UCSD-AML1 (cell line): ENCODE results near the gene LRRC27.

Experiments used
- DNase-seq: peaks from one replicate; lab custom pipeline; 2025; ENCODE audit not compliant: unreplicated experiment; lab: John Stamatoyannopoulos, UW

Gene LRRC27

DNA sequence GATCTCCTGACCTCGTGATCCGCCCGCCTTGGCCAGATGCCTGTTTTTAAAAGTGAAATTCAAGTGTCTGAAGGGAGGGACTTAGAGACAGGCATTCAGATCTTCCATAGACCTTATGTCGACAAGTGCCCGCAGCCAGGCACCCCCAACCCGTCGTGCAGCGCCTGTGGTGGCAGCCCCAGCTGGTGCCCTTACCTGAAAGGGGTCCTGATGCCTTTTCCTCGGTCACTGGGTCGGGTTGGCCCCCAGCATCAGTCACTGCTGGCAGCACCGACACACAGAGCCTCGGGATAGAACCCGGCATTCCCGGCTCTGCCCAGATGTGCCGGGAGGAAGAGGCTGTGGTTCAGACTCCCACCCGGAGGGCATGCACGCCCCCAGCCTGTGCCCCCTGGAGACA lies 23.3 kb downstream of the LRRC27 start:
- no peak for DNase-seq

DNA sequence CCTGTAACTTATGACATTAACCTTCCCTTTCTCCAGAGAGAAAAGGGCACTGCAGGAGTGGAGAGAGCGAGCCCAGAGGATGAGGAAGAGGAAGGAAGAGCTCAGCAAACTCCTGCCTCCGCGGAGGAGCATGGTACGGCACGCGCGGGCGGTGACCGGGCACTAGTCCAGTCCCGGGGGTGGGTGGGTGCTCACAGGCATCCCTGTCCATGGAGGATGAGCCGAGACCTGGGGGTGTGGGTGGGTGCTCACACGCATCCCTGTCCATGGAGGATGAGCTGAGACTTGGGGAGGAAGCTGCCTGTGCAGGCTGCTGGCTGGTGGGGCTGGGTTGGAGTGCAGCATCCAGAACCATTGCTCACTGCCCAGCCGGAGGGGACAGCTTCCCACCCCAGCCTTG lies 23.8 kb downstream of the LRRC27 start:
- DNase-seq, result no peak

DNA sequence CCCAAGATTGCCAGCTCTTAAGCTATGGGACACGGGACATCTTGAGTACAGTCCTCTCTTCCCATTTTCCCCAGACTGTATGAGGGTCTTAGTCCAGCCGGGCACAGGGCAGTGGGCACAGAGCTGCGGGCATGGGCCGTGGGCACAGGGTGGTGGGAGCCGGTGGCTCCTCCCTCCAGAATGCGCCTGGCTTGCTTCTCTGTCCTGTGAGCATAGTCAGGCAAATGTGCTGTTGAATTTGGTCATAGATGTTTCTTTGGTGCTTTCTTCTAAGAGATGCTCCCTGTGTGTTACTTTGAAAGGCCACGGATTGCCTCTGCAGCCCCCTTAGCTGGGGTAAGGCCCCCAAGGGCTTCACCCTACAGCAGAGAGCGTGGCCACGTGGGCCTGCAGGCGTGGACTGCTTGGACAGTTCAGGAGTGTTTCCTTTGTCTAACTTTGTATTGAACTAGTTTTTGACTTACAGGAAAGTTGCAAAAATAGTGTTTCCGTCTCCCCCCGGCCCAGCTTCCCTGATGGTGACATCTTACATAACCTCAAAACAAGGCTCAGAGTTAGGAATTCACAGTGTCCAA lies 24.7 kb downstream of the LRRC27 start:
- DNase-seq, result no peak

DNA sequence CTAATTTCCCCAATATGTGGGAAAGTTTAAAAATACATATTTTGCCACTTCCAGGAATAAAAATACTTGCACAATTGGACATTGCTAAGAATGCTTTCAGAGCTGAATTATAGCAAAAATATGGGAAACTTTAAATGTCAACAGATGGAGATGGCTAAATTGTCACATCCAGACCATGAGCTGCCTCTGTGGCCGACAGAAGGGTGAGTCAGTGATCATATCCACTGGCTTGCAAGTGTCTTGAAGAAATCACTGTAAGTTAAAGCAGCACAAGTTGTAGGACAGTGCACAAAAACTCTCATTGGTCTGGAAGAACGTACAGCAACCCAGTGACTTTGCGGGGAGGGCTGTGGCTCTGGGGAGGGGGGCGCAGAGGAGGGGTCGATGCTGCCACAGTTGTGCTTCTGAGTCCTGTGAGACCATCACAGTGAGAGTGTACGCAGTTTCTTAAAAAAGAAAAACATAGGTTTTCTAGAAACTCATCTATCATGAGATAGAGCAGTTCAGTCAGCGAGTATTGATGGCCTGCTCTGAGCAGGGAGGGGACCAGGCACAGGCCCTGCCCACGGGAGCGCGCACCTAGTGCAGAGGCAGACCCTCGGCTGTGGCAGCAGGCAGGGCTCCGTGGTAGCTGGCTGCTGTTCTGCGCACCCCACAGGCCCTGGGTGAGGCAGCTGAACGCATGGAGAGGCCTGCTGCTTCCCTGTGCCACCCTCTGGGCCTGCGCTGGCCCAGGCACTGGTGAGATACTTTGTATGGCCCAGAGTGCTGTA lies 25.5 kb downstream of the LRRC27 start:
- DNase-seq, result no peak

DNA sequence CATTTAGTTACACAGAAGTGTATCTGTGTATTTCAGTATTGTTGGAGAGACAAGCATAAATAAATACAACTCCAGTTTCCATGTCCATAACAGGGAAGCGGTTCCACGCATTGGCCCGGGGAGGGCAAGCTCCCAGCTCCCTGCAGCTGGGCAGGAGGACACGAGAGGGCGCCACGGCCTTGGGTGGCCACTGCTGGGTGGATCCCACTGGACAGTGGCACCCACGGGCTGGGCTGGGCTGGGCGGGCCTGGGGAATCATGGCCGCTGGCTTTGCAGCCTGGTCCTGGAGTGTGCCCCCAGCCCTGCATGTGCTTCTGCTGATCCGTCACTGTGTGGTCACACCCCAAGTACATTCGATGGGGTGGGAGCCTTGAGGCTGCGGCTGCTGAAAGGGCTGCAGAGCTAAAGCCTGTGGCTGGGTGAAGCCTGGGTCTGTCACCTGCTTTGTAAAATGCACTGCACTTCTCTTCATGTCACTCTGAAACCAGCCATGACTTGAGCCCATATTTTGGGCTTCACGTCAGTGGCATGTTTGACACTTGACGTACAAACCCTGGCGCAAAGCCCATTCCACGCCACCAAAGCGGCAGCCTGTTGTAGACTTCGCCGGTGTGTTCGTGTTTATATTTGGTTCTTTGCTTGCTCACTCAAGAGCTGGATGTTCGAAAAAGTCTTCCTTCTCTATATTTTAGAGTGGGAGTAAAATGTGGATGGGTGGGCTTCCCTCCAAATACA lies 27.5 kb downstream of the LRRC27 start:
- no peak for DNase-seq

DNA sequence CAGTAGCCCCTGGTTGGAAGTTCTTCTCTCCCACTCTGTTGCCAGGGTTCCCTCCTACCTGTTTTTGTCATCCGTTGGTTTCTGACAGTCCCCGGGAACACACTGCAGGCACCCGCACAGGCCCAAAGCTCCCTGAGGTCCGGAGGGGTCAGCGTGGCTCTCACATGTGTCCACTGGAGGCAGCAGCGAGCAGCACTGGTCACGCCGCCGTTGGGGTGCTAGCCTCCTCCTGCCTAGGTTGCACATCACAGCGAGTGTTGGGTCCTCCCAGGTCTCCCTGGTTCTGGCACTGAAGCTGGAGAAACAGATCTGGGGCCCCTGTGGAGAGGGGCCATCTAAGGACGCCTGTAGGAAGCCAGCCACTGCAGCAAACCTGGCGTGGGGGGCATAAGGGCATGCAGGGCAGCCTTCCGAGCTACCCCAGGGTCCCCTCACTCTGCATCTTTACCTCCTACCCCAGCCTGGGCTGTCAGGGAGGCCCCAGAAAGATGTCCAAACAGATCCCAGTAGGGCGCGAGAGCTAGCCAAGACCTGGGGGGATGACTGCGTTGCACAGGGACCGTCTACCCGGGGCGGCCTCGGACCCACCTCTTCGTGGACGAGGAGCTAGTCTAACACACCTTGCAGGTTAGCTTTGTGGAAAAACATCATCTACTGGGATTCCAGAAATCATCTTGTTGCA lies 28.9 kb downstream of the LRRC27 start:
- DNase-seq, result peak; percentile 45

DNA sequence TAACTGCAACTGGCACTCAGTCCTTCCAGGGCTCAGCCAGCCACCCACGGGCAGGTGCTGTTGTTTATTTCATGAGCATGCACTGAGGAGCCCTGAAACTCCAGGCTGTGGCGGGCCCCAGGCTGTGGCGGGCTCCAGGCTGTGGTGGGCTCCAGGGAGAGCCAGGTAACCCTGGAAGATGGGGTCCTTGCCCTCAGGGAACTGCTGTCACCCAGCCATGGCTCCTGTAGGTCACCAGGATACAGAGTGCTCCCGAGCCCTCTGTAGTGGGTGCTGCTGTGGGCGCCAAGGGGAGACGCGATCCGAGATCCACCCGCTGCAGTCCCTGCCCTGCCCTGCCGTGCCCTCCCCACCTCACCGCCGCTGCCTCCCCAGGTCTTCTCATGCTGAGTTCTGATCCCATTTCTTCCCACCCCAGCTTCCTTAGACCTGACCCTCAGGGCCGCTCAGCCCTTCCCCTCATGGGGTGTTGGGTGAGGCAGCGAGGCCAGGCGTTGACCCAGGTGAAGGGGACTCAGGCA lies 29.6 kb downstream of the LRRC27 start:
- DNase-seq, result no peak

DNA sequence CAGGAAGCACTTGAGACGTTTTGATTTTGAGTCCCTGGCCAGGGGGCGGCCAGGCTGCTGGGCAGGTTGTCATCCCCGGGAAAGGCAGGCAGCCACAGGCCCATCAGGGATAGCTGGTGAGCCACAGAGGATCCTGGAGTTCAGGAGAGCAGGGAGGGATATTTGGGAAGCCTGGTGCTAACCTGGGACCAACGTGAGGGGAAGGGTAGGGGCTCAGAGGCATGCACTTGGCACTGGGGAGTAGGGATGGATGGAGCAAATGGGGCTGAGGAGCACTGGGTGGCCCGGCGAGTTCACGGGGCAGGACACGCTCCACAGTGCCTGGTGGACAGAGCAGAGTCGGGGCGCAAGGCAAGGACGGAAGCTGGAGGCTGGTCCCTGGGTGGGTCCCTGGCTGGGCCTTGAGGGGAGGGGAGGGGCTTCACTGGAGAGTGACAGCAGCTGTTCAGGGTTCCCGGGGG lies 30.2 kb downstream of the LRRC27 start:
- no peak for DNase-seq

DNA sequence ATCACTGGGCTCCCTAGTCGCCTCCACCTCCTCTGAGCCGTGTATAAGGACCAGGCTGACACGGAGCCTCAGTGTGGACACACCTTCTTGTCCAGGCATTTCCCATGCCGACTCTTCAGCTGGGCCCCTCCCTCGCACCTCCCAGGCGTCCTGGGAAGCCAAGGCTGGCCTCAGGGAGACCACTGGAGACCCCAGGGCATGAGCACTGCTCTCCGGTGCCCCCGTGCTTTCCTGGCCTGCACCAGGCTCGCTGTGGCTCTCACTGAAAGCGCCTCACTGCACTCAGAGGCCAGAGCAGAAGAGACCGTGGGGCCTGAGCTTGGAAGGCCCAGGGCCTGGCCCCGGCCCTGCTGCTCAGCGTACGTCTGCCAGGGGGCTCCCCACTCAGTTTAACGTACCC lies 31.4 kb downstream of the LRRC27 start:
- DNase-seq, result no peak

DNA sequence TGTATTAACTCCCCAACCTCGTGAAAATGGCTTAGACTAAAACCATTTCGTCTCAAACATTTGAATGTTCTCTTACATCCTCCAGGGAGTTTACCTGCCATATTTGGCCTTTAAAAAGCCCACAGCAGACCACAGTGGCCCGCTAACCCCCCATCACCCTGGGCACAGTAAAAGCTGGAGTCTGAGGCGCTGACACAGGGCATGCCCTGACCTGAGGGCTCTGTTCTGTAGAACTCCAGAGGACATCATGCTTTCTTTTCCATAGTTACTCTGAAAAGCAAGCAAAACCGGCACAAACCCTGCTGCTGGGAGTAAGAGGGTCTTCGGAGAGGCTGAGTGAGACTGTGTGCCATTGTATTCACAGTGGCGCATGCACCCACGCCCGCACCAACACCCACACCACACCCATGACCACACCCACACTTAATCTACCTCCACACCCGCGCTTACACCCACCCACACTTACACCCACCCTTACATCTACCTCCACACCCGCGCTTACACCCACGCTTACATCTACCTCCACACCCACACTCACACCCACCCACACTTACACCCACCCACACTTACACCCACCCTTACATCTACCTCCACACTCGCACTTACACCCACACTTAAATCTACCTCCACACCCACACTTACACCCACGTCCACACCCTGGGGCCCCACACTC lies 32.1 kb downstream of the LRRC27 start:
- no peak for DNase-seq

DNA sequence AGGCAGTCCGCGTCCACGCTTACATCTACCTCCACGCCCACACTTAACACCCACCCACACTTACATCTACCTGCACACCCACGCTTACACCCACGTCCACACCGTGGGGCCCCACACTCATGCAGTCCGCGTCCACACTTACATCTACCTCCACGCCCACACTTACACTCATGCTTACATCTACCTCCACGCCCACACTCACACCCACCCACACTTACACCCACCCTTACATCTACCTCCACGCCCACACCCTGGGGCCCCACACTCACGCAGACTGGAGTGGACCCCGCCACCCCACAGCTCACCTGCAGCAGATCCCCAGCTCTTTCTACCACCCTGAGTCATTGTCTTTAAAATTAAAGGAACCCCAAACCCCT lies 32.6 kb downstream of the LRRC27 start:
- no peak for DNase-seq

DNA sequence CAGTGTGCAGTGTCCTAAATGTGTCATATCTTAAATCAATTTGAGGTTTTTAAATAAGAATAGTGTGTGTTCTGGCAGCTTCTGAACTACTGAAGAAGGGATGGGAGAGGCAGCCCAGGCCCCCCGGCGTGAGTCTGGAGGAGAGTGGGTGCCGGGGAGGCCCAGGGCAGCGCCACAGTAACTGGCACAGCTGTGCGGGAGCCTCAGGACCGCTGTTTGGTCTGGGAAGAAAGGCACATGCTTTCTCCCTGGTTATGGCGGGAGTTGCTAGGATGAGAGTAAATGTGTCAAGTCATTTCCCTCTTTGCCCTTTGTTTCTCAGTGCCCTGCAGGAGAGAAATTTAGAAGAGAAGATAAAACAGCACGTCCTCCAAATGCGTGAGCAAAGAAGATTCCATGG lies 33.1 kb downstream of the LRRC27 start:
- DNase-seq, result no peak

DNA sequence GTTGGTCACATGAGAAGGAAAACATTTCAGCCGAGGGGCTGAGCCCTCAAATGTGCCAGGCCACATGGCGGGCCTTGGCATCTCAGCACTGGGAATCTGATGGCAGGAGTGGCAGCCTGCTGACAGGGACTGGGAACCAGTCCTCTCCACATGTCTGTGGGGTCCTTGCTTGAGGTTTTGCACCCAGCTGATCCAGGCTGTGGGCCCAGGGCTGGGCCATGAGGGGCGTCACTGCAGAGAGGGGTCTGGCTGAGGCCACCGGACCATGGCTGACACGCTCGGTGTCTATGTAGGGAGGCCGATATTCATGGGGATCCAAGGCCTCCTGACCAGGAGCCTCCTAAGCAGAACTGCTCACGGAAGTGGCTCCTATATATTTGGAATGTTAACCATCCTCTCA lies 34.0 kb downstream of the LRRC27 start:
- no peak for DNase-seq

DNA sequence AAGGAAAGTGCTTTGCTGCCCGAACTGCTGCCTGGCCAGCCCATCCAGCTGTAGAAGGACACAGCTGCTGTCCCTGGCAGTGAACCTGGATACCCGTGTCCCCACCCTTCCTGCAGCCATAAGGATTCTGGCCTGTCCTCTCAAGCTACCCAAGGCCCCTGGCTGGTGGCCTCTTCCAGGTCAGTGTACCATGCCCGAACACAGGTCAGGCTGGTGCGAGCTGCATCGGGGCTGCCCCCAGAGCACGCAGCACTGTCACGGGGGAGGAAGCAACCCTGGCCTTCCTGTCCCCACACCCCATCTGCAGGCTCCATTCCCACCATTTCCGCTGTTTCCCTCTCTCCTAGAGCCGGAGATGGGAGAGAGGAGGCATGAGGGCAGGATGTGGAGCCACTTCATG lies 34.5 kb downstream of the LRRC27 start:
- DNase-seq, result no peak

DNA sequence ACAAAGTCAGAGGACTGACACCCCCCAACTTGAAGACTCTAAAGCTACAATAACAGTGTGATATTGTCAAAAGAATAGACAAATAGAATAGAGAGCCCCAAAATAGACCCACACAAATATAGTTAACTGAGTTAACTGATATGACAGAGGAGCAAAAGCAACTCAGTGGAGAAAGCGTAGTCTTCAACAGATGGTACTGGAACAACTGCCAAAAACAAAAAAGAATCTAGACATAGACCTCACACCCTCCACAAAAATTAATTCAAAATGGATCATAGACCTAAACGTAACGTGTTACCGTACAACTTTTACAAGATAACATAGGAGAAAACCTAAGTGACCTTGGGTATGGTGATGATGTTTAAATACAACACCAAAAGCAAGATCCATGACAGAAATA lies 36.4 kb downstream of the LRRC27 start:
- no peak for DNase-seq

DNA sequence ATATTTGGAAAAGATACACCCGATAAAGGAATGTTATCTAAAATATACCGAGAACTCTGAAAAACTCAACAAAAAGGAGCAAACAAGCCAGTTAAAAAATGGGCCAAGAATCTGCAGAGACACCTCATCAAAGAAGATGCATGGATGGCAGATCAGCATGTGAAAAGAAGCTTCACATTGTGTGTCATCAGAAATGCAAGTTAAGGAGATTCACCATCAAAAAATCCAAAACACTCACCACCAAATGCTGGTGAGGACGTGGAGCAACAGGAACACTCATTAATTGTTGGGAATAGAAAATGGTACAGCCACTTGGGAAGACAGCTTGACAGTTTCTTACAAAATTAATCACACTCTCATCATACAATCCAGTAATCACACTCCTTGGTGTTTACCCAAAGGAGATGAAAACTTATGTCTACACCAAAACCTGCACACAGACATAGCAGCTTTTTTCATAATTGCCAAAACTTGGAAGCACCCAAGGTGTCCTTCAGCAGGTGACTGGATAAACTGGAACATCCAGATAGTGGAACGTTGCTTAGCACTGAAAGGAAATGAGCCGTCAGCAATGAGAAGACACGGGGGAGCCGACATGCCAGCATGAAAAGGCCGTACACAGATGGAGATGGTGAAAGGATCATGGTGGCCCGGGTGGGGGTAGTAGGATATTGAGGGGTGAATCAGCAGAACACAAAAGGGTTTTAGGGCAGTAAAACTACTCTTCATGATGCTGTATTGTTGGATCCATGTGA lies 37.1 kb downstream of the LRRC27 start:
- no peak for DNase-seq

DNA sequence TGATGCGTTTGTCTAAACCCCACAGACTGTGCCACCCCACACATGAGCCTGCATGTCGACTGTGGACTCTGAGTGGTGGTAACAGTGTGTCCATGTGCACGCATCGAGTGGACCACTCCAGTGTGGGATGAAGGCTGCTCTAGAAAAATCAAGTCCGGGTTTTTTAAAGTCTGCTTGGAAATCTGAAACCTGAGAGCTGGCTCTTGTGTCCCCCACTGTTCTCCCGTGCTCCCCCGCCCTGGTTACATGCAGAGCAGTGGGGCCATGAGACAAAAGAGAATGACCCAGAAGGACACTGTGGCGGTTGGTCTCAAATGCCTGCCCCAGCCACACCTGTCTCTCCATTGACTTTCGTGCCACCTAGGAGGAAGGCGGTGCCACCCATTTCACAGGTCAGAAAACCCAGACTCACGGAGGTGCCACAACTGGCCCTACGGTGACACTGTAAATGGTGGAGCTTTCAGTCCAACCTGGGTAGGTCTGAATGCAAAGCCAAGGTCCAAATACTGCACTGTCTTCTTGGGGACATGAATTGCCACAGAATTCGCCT lies 37.7 kb downstream of the LRRC27 start:
- DNase-seq, result no peak

DNA sequence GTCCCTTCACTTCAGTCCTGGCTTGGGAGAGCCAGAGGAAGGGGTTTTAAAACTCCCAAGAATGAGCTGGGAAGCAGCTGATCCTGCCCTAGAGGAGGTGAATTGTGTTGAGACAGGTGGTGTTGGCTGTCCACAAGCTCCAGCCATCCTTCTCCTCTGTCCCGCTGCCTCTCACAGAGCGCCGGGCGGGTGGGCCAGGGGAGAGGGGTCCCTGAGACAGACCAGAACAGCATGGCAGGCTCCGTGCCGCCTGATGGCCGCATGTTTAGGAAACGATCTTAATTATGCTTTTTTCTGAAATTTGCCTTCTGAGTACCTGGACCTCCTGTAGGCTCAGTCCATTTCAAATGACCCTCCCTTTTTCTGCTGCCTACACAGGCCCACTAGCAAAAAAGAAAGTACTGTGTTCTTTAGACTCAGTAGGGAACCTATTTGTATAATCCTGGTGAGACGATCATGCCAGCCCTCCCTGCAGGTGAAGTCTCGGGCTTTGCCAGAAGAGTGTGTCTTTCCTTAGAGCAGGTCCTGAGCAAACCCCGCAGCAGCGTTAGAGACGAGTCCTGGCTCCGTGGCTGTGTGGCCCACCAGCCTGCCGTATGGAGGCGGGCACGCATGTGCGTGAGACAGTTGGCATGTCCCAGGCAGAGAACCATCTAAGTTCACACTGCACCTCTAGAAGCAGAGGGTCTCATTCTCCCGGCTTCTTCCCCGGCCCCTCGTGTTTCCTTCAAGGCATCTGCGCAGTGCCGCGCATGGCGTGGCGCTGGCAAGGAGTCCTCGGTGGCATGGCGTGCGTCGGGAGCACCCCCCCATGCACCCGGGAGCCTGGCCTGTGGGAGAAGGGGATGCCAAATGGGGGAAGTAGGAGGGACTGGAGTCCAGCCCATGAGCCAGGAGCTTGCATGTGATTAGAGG lies 38.7 kb downstream of the LRRC27 start:
- DNase-seq, result no peak

DNA sequence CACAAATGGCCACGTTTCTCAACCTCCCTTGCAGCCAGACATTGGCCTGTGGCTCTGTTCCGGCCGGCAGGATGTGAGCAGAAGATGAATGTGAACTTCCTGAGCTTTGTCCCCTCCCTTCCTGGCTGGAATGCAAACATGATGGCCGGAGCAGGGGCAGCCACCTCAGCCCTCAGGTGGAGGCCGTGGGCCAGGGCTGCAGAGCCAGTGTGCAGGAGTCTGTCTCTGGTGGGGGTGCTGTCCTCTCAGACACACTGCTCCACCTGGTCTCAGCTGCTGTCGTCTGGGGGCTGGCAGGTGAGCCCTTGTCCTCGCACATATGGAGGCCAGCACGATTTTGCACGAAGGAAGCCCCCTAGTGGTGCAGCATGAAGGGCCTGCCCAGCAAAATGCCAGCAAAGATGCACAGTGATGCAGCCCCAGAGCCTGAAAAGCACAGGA lies 39.7 kb downstream of the LRRC27 start:
- no peak for DNase-seq
